Neural cell (in vitro differentiated cells): Measurements from ENCODE around the gene TSPAN14. TPM values are rescaled to one million over a fixed set of nuclear protein-coding genes. Genes with fewer than 3 reads are reported as not detected.

ENCODE experiments used
- H2AFZ ChIP-seq: fragments of 200-600, 300-800 bp; sonication (generic), shearing (Covaris generic); 2 replicates; pipeline ENCODE4 v1.6.0; 2014; ENCODE audit warnings: low read depth, mild to moderate bottlenecking, antibody characterized with exemption, low read length, moderate library complexity
- H3F3A ChIP-seq: fragments of 200-600 bp; shearing (Covaris generic); 2 replicates; pipeline ENCODE4 v1.6.1; 2016; ENCODE audit warnings: mild to moderate bottlenecking, moderate library complexity, mixed read lengths, antibody characterized with exemption, low read length; ENCODE audit not compliant: insufficient read depth, poor library complexity, severe bottlenecking
- H3K27ac ChIP-seq: fragments of 200-600, 300-800 bp; sonication (generic), shearing (Covaris generic); 2 replicates; pipeline ENCODE4 v1.5.1; 2014; ENCODE audit warnings: mild to moderate bottlenecking, low read length, moderate library complexity
- H3K27me3 ChIP-seq: fragments of 300-800, 200-600 bp; sonication (generic), shearing (Covaris generic); 2 replicates; pipeline ENCODE4 v1.6.0; 2014; ENCODE audit warnings: mild to moderate bottlenecking, low read depth, low read length, moderate library complexity; ENCODE audit not compliant: insufficient read depth
- H3K36me3 ChIP-seq: fragments of 300-800, 200-600 bp; sonication (generic), shearing (Covaris generic); 2 replicates; pipeline ENCODE4 v1.5.1; 2014; ENCODE audit warnings: mild to moderate bottlenecking, antibody characterized with exemption, low read length, moderate library complexity; ENCODE audit not compliant: insufficient read depth
- H3K4me2 ChIP-seq: fragments of 300-800, 200-600 bp; sonication (generic), shearing (Covaris generic); 2 replicates; pipeline ENCODE4 v1.6.0; 2014; ENCODE audit warnings: mild to moderate bottlenecking, low read length
- H3K4me3 ChIP-seq: fragments of 300-800, 200-600 bp; sonication (generic), shearing (Covaris generic); 2 replicates; pipeline ENCODE4 v1.5.1; 2014; ENCODE audit warnings: mild to moderate bottlenecking, low read length, moderate library complexity
- H3K79me2 ChIP-seq: fragments of 200-600 bp; shearing (Covaris generic); replicated peaks from 2 replicates; pipeline ENCODE4 v1.6.0; 2014; ENCODE audit warnings: mild to moderate bottlenecking, low read length, moderate library complexity; ENCODE audit not compliant: insufficient read depth
- H3K9ac ChIP-seq: fragments of 300-800, 200-600 bp; sonication (generic), shearing (Covaris generic); 2 replicates; pipeline ENCODE4 v1.6.1; 2016; ENCODE audit warnings: mild to moderate bottlenecking, low read length, mixed read lengths
- H3K9me2 ChIP-seq: fragments of 200-600 bp; shearing (Covaris generic); 2 replicates; pipeline ENCODE4 v1.6.1; 2016; ENCODE audit warnings: mild to moderate bottlenecking, low read length, mixed read lengths; ENCODE audit not compliant: insufficient read depth
- H3K9me3 ChIP-seq: fragments of 200-600, 300-800 bp; sonication (generic), shearing (Covaris generic); 2 replicates; pipeline ENCODE4 v1.6.1; 2016; ENCODE audit warnings: mild to moderate bottlenecking, mixed run types, low read length, moderate library complexity, mixed read lengths
- H4K20me1 ChIP-seq: fragments of 200-600 bp; shearing (Covaris generic); 2 replicates; pipeline ENCODE4 v1.6.1; 2016; ENCODE audit warnings: mild to moderate bottlenecking, mixed run types; ENCODE audit not compliant: insufficient read depth
- CTCF ChIP-seq: fragments of 450-650 bp; IDR thresholded peaks from 2 replicates; pipeline ENCODE4 v1.5.1; 2014; ENCODE audit warnings: antibody characterized with exemption, mild to moderate bottlenecking, moderate library complexity; ENCODE audit not compliant: poor library complexity, severe bottlenecking
- EP300 ChIP-seq: fragments of 450-650 bp; conservative IDR thresholded peaks from 2 replicates; pipeline ENCODE4 v1.6.1; 2014; ENCODE audit warnings: antibody characterized with exemption, mild to moderate bottlenecking, moderate library complexity; ENCODE audit not compliant: poor library complexity, severe bottlenecking
- EZH2 ChIP-seq: fragments of 200-600, 300-800 bp; shearing (Covaris generic), sonication (generic); IDR thresholded peaks from 2 replicates; pipeline ENCODE4 v1.6.1; 2014; ENCODE audit warnings: antibody characterized with exemption, low read length, borderline replicate concordance, mild to moderate bottlenecking; ENCODE audit not compliant: insufficient read depth, poor library complexity, severe bottlenecking
- MXI1 ChIP-seq: fragments of 450-650 bp; conservative IDR thresholded peaks from 2 replicates; pipeline ENCODE4 v1.6.1; 2014; ENCODE audit warnings: antibody characterized with exemption, mild to moderate bottlenecking; ENCODE audit not compliant: poor library complexity, severe bottlenecking
- POLR2AphosphoS5 ChIP-seq: IDR thresholded peaks from 2 replicates; pipeline ENCODE4 v1.6.1; 2012
- RAD21 ChIP-seq: fragments of 450-650 bp; conservative IDR thresholded peaks from 2 replicates; pipeline ENCODE4 v1.6.1; 2014; ENCODE audit warnings: antibody characterized with exemption, mild to moderate bottlenecking, moderate library complexity
- REST ChIP-seq: IDR thresholded peaks from 2 replicates; pipeline ENCODE4 v1.6.1; 2012; ENCODE audit warnings: borderline replicate concordance
- SMC3 ChIP-seq: fragments of 450-650 bp; conservative IDR thresholded peaks from 2 replicates; pipeline ENCODE4 v1.6.1; 2014; ENCODE audit warnings: antibody characterized with exemption, mild to moderate bottlenecking, moderate library complexity; ENCODE audit not compliant: poor library complexity
- TAF1 ChIP-seq: IDR thresholded peaks from 2 replicates; pipeline ENCODE4 v1.6.1; 2012; ENCODE audit warnings: low read depth
- polyA plus RNA-seq: library from polyadenylated mRNA; depleted of rRNA; stranded (reverse); fragments of >200 nt; gene quantifications from 2 replicates; pipeline ENCODE4 v1.2.3, GENCODE V29; 2014

TSPAN14 gene
- polyA plus RNA-seq, 1 donor from 2014 or later: 26.3 TPM

GRCh38 chr10:80518807-80519360 lies 64.8 kb downstream of the TSPAN14 start:
- Histone ChIP-seq H3K9me3 (no peaks in the 10 kb centered on the region), H3K27ac (no peak overlapping the region), H3F3A (no peaks in the 10 kb centered on the region), H3K79me2 (no peaks in the 10 kb centered on the region), H3K27me3 (no peaks in the 10 kb centered on the region), H3K9ac (no peak overlapping the region), H3K9me2 (no peaks in the 10 kb centered on the region), H3K4me2 (no peak overlapping the region), H4K20me1 (no peaks in the 10 kb centered on the region), H3K4me3 (no peak overlapping the region), H2AFZ (no peak overlapping the region), H3K36me3 (peaks cover 14% of the 10 kb centered on the region)
- TF ChIP-seq REST: no peak
- TF ChIP-seq POLR2AphosphoS5: no peak
- no peak for TF ChIP-seq EZH2
- no peak for TF ChIP-seq MXI1

GRCh38 chr10:80519936-80520650 lies 66.0 kb downstream of the TSPAN14 start:
- H3K27ac ChIP-seq: no peak overlapping the region
- H3F3A ChIP-seq: no peaks in the 10 kb centered on the region
- no peaks in the 10 kb centered on the region for H4K20me1 ChIP-seq
- TF ChIP-seq SMC3 (no peak), TAF1 (no peak), POLR2AphosphoS5 (no peak)
- H3K9me3 ChIP-seq: no peaks in the 10 kb centered on the region
- no peak overlapping the region for H3K4me2 ChIP-seq
- H3K9ac ChIP-seq: no peak overlapping the region
- H2AFZ ChIP-seq: no peak overlapping the region
- H3K4me3 ChIP-seq: no peak overlapping the region
- no peaks in the 10 kb centered on the region for H3K9me2 ChIP-seq
- no peaks in the 10 kb centered on the region for H3K27me3 ChIP-seq
- H3K36me3 ChIP-seq: peaks cover 9% of the 10 kb centered on the region
- no peaks in the 10 kb centered on the region for H3K79me2 ChIP-seq

GRCh38 chr10:80520661-80521470 lies 66.8 kb downstream of the TSPAN14 start:
- Histone ChIP-seq H2AFZ (no peak overlapping the region), H3K9me3 (no peaks in the 10 kb centered on the region), H4K20me1 (no peaks in the 10 kb centered on the region), H3K27me3 (no peaks in the 10 kb centered on the region), H3K79me2 (no peaks in the 10 kb centered on the region), H3F3A (no peaks in the 10 kb centered on the region), H3K9me2 (no peaks in the 10 kb centered on the region), H3K36me3 (peaks cover 9% of the 10 kb centered on the region), H3K4me3 (no peak overlapping the region), H3K4me2 (no peak overlapping the region), H3K9ac (no peak overlapping the region), H3K27ac (no peak overlapping the region)
- TF ChIP-seq MXI1 (no peak), RAD21 (no peak), EZH2 (no peak), POLR2AphosphoS5 (no peak), EP300 (no peak), TAF1 (no peak), CTCF (no peak)
